WTC11 (cell line): ENCODE measurements around the gene RMDN3. TPM values are rescaled to one million over a fixed set of nuclear protein-coding genes. Genes with fewer than 3 reads are reported as not detected.

Source experiments
- ATAC-seq: fragments of 200-7000 bp; cut with Tn5 transposase; 2 replicates; pipeline ENCODE4 v1.10.0; 2021; ENCODE audit warnings: mild to moderate bottlenecking, moderate library complexity
- CTCF ChIA-PET: fragments of 300-600 bp; sonication (Branson Sonifier 250); formaldehyde crosslinking; loops from one replicate; lab custom pipeline; 2021; ENCODE audit warnings: antibody characterized with exemption; lab: Charles Lee
- POLR2A ChIA-PET: fragments of 350-600 bp; sonication (Branson Sonifier 250); formaldehyde crosslinking; loops from one replicate; lab custom pipeline; 2021; ENCODE audit warnings: antibody characterized with exemption; lab: Charles Lee
- DNase-seq: peaks from one replicate; pipeline ENCODE4 v3.0.0; 2021; ENCODE audit warnings: low spot score
- H3K27ac Mint-ChIP-seq: 2 replicates; pipeline ENCODE4 v1.8.0; 2021; ENCODE audit warnings: mixed read lengths
- H3K27me3 Mint-ChIP-seq: 2 replicates; pipeline ENCODE4 v1.8.0; 2021; ENCODE audit warnings: low read depth, mild to moderate bottlenecking, moderate library complexity, mixed read lengths
- H3K36me3 Mint-ChIP-seq: 2 replicates; pipeline ENCODE4 v1.8.0; 2021; ENCODE audit warnings: mixed read lengths
- H3K4me1 Mint-ChIP-seq: 2 replicates; pipeline ENCODE4 v1.8.0; 2022; ENCODE audit warnings: mixed read lengths
- H3K4me3 Mint-ChIP-seq: 2 replicates; pipeline ENCODE4 v1.8.0; 2021; ENCODE audit warnings: mild to moderate bottlenecking, moderate library complexity, mixed read lengths
- H3K9me3 Mint-ChIP-seq: 2 replicates; pipeline ENCODE4 v1.8.0; 2021; ENCODE audit warnings: mixed read lengths
- JAZF1 ChIP-seq: fragments of 250-450 bp; sonication (Bioruptor Pico); IDR thresholded peaks from 2 replicates; pipeline ENCODE4 v1.9.0; 2021; ENCODE audit warnings: moderate library complexity, mild to moderate bottlenecking, inconsistent platforms
- NFE2L1 ChIP-seq: sonication (generic); formaldehyde crosslinking; IDR thresholded peaks from 2 replicates; pipeline ENCODE4 v1.8.1; 2023; ENCODE audit warnings: missing genetic modification reagents
- NFYB ChIP-seq: sonication (generic); formaldehyde crosslinking; conservative IDR thresholded peaks from 2 replicates; pipeline ENCODE4 v1.8.0; 2022; ENCODE audit warnings: low read depth, missing genetic modification reagents
- NR2C2 ChIP-seq: sonication (generic); formaldehyde crosslinking; IDR thresholded peaks from 2 replicates; pipeline ENCODE4 v1.8.0; 2022; ENCODE audit warnings: mild to moderate bottlenecking, missing genetic modification reagents
- RORB ChIP-seq: fragments of 250-450 bp; sonication (Bioruptor Pico); IDR thresholded peaks from 2 replicates; pipeline ENCODE4 v1.9.0; 2021; ENCODE audit warnings: mild to moderate bottlenecking
- SMAD3 ChIP-seq: sonication (generic); formaldehyde crosslinking; IDR thresholded peaks from 2 replicates; pipeline ENCODE4 v1.8.0; 2022; ENCODE audit warnings: missing genetic modification reagents, mild to moderate bottlenecking, borderline replicate concordance
- SOX15 ChIP-seq: fragments of 250-450 bp; sonication (Bioruptor Pico); IDR thresholded peaks from 2 replicates; pipeline ENCODE4 v1.9.0; 2021; ENCODE audit warnings: mild to moderate bottlenecking
- TCF7 ChIP-seq: sonication (generic); formaldehyde crosslinking; IDR thresholded peaks from 2 replicates; pipeline ENCODE4 v1.8.0; 2022; ENCODE audit warnings: mild to moderate bottlenecking, low read depth, missing genetic modification reagents, moderate library complexity
- ZNF121 ChIP-seq: sonication (generic); formaldehyde crosslinking; IDR thresholded peaks from 2 replicates; pipeline ENCODE4 v1.8.0; 2023; ENCODE audit warnings: missing genetic modification reagents
- ZNF396 ChIP-seq: fragments of 250-450 bp; sonication (Bioruptor Pico); IDR thresholded peaks from 2 replicates; pipeline ENCODE4 v1.8.0; 2021; ENCODE audit warnings: mild to moderate bottlenecking, moderate library complexity, borderline replicate concordance
- total RNA-seq: library from RNA; stranded (reverse); gene quantifications from 3 replicates; pipeline ENCODE4 v1.2.3, GENCODE V29; 2021
- TF ChIP-seq, protein P1 (sequence below): sonication (generic); formaldehyde crosslinking; IDR thresholded peaks from 2 replicates; pipeline ENCODE4 v1.8.1; 2023; ENCODE audit warnings: mild to moderate bottlenecking, missing genetic modification reagents, borderline replicate concordance
- TF ChIP-seq, protein P2 (sequence below): sonication (generic); formaldehyde crosslinking; IDR thresholded peaks from 2 replicates; pipeline ENCODE4 v1.8.1; 2023; ENCODE audit warnings: mild to moderate bottlenecking, missing genetic modification reagents
- TF ChIP-seq, protein P3 (sequence below): sonication (generic); formaldehyde crosslinking; IDR thresholded peaks from 2 replicates; pipeline ENCODE4 v1.8.1; 2023; ENCODE audit warnings: mild to moderate bottlenecking, missing genetic modification reagents, moderate library complexity
- TF ChIP-seq, protein P4 (sequence below): sonication (generic); formaldehyde crosslinking; IDR thresholded peaks from 2 replicates; pipeline ENCODE4 v1.8.0; 2022; ENCODE audit warnings: mild to moderate bottlenecking, missing genetic modification reagents
- TF ChIP-seq, protein P5 (sequence below): fragments of 250-450 bp; sonication (Bioruptor Pico); IDR thresholded peaks from 2 replicates; pipeline ENCODE4 v1.8.0; 2021; ENCODE audit warnings: mild to moderate bottlenecking

RMDN3 gene
- total RNA-seq, 1 experiment from 2014 or later: 22.8 TPM

DNA sequence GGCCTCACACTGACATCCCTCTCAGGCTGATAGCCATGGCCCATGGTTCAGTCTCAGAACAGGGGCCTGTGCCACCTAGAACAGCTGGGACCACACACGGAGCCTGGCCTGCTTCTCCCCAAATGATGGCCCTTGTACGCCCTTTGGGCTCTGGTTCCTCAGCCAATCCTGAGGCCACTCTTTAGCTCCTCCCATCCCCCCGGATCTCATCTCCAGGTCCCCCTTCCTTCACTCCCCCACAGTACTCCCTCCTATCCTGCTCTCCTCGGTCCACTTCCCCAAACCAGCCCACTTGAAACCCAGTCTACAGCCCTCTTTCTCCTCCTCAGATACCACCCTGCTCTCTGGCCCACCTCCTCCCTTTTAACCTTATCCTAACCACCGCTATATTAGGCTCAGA is 34.1 kb upstream of the RMDN3 start (continued):
- TF ChIP-seq, protein P1, sequence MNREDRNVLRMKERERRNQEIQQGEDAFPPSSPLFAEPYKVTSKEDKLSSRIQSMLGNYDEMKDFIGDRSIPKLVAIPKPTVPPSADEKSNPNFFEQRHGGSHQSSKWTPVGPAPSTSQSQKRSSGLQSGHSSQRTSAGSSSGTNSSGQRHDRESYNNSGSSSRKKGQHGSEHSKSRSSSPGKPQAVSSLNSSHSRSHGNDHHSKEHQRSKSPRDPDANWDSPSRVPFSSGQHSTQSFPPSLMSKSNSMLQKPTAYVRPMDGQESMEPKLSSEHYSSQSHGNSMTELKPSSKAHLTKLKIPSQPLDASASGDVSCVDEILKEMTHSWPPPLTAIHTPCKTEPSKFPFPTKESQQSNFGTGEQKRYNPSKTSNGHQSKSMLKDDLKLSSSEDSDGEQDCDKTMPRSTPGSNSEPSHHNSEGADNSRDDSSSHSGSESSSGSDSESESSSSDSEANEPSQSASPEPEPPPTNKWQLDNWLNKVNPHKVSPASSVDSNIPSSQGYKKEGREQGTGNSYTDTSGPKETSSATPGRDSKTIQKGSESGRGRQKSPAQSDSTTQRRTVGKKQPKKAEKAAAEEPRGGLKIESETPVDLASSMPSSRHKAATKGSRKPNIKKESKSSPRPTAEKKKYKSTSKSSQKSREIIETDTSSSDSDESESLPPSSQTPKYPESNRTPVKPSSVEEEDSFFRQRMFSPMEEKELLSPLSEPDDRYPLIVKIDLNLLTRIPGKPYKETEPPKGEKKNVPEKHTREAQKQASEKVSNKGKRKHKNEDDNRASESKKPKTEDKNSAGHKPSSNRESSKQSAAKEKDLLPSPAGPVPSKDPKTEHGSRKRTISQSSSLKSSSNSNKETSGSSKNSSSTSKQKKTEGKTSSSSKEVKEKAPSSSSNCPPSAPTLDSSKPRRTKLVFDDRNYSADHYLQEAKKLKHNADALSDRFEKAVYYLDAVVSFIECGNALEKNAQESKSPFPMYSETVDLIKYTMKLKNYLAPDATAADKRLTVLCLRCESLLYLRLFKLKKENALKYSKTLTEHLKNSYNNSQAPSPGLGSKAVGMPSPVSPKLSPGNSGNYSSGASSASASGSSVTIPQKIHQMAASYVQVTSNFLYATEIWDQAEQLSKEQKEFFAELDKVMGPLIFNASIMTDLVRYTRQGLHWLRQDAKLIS (CRISPR knock-in tag): no peak
- TF ChIP-seq RORB (CRISPR knock-in tag) (no peak), TCF7 (CRISPR knock-in tag) (no peak), SMAD3 (CRISPR knock-in tag) (no peak), NFYB (no peak), JAZF1 (CRISPR knock-in tag) (no peak)
- TF ChIP-seq, protein P2, sequence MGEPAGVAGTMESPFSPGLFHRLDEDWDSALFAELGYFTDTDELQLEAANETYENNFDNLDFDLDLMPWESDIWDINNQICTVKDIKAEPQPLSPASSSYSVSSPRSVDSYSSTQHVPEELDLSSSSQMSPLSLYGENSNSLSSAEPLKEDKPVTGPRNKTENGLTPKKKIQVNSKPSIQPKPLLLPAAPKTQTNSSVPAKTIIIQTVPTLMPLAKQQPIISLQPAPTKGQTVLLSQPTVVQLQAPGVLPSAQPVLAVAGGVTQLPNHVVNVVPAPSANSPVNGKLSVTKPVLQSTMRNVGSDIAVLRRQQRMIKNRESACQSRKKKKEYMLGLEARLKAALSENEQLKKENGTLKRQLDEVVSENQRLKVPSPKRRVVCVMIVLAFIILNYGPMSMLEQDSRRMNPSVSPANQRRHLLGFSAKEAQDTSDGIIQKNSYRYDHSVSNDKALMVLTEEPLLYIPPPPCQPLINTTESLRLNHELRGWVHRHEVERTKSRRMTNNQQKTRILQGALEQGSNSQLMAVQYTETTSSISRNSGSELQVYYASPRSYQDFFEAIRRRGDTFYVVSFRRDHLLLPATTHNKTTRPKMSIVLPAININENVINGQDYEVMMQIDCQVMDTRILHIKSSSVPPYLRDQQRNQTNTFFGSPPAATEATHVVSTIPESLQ (CRISPR knock-in tag): no peak
- TF ChIP-seq, protein P3, sequence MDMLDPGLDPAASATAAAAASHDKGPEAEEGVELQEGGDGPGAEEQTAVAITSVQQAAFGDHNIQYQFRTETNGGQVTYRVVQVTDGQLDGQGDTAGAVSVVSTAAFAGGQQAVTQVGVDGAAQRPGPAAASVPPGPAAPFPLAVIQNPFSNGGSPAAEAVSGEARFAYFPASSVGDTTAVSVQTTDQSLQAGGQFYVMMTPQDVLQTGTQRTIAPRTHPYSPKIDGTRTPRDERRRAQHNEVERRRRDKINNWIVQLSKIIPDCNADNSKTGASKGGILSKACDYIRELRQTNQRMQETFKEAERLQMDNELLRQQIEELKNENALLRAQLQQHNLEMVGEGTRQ (CRISPR knock-in tag): no peak

DNA sequence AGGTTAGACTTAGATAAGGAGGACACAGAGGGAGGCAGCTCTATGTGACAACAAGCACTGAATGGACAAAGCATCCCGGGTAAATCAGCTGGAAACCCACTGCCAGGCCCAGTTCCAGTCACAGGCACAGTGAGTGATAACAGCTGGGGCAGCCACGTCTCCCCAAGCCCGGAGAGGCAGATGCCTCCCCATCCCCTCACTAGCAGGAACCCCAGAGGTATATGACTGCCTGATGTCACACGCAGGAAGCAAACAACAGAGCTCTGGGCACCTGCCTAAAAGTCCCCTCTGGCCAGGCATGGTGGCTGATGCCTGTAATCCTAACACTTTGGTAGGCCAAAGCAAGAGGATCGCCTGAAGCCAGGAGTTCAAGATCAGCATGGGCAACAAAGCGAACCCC is 32.9 kb upstream of the RMDN3 start:
- peak; percentile 18 for ATAC-seq
- peaks cover 54% of the 10 kb centered on the region for H3K4me1 Mint-ChIP-seq
- H3K4me3 Mint-ChIP-seq: peak overlapping the region; percentile 25; the same call in 1 of the 2 replicates
- DNase-seq: no peak
- ChIA-PET POLR2A (interaction anchor here (0.7 to 1.6 kb wide), 6 partner anchors 9 to 342 kb away, joined by 3 to 7 read pairs (median 3); partner anchors contain the start of gene SPINT1), CTCF (interaction anchor here (0.6 to 4.0 kb wide), 15 partner anchors 9 to 193 kb away, joined by 3 to 65 read pairs (median 4); partner anchors contain the start of genes SPINT1 and VPS18)
- H3K27me3 Mint-ChIP-seq: no peaks in the 10 kb centered on the region
- TF ChIP-seq ZNF121 (CRISPR knock-in tag): no peak
- TF ChIP-seq, protein P2 (CRISPR knock-in tag): no peak
- TF ChIP-seq SOX15 (CRISPR knock-in tag): no peak
- TF ChIP-seq ZNF396 (CRISPR knock-in tag): no peak
- H3K27ac Mint-ChIP-seq: peak overlapping the region; percentile 95
- H3K36me3 Mint-ChIP-seq: peaks cover 6% of the 10 kb centered on the region; the same call in 1 of the 2 replicates
- no peaks in the 10 kb centered on the region for H3K9me3 Mint-ChIP-seq

DNA sequence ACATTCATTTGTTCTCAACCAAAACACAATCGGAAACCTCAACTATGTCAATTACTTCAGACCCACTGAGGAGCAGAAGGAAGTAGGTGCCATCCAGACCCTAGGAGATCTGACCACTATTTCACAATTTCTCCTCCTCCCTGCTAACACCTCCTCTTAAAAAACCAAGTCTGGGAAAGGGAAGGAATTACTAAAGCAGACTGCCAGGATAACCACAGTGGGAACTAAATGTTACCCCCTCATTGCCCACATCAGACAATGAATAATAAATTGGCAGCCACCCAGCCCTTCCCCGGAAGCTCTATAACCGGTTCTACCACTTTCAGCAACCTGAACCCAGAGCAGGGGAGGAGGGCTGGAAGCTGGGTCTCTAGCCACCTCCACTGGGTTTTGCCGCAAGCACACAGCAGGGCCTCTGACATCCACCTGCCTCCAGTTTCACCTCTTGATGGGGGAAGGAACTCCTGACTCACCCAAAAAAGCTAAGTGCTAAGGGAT is 32.3 kb upstream of the RMDN3 start:
- Mint-ChIP-seq H3K9me3 (no peaks in the 10 kb centered on the region), H3K36me3 (peaks cover 6% of the 10 kb centered on the region; the same call in 1 of the 2 replicates), H3K27me3 (no peaks in the 10 kb centered on the region), H3K4me1 (peaks cover 57% of the 10 kb centered on the region), H3K4me3 (peak overlapping the region; percentile 53), H3K27ac (peak overlapping the region; percentile 95)
- POLR2A ChIA-PET: interaction anchor here (0.7 to 1.6 kb wide), 5 partner anchors 9 to 70 kb away, joined by 3 to 7 read pairs (median 3); partner anchors contain the start of gene SPINT1
- CTCF ChIA-PET: interaction anchor here (0.6 to 4.0 kb wide), 15 partner anchors 10 to 193 kb away, joined by 3 to 65 read pairs (median 4); partner anchors contain the start of genes GCHFR, SPINT1 and VPS18
- peak; percentile 80 for DNase-seq
- ATAC-seq: peak; percentile 88
- TF ChIP-seq, protein P4, sequence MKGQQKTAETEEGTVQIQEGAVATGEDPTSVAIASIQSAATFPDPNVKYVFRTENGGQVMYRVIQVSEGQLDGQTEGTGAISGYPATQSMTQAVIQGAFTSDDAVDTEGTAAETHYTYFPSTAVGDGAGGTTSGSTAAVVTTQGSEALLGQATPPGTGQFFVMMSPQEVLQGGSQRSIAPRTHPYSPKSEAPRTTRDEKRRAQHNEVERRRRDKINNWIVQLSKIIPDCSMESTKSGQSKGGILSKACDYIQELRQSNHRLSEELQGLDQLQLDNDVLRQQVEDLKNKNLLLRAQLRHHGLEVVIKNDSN (CRISPR knock-in tag): no peak
- TF ChIP-seq NR2C2 (CRISPR knock-in tag) (no peak), NFE2L1 (CRISPR knock-in tag) (no peak), NFYB (no peak), RORB (CRISPR knock-in tag) (no peak)
- TF ChIP-seq, protein P1 (CRISPR knock-in tag): no peak
- TF ChIP-seq, protein P5, sequence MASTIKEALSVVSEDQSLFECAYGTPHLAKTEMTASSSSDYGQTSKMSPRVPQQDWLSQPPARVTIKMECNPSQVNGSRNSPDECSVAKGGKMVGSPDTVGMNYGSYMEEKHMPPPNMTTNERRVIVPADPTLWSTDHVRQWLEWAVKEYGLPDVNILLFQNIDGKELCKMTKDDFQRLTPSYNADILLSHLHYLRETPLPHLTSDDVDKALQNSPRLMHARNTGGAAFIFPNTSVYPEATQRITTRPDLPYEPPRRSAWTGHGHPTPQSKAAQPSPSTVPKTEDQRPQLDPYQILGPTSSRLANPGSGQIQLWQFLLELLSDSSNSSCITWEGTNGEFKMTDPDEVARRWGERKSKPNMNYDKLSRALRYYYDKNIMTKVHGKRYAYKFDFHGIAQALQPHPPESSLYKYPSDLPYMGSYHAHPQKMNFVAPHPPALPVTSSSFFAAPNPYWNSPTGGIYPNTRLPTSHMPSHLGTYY: no peak
